Central memory CD8-positive, alpha-beta T cell (primary cell): Measurements from ENCODE around the gene CDH23.

Experiments used
- ATAC-seq: fragments of 150-1000 bp; cut with Tn5 transposase; replicated peaks from 2 replicates; pipeline ENCODE4 v1.10.0; 2022; ENCODE audit warnings: mild to moderate bottlenecking, moderate FRiP score, moderate number of reproducible peaks; ENCODE audit not compliant: poor library complexity, severe bottlenecking; ENCODE audit errors: extremely low read depth
- DNase-seq, 2 donors: peaks; one replicate each; pipeline ENCODE4 v3.0.0; 2021; ENCODE audit warnings: low spot score in 2 of 2
- H3K27ac Mint-ChIP-seq: one replicate; pipeline ENCODE4 v1.8.0; 2022; ENCODE audit warnings: low read depth, mild to moderate bottlenecking, moderate library complexity, mixed read lengths
- H3K27me3 Mint-ChIP-seq: one replicate; pipeline ENCODE4 v1.8.0; 2022; ENCODE audit warnings: mixed read lengths
- H3K36me3 Mint-ChIP-seq: one replicate; pipeline ENCODE4 v1.8.0; 2022; ENCODE audit warnings: mild to moderate bottlenecking, moderate library complexity, mixed read lengths; ENCODE audit not compliant: insufficient read depth
- H3K4me1 Mint-ChIP-seq: one replicate; pipeline ENCODE4 v1.8.0; 2022; ENCODE audit warnings: mixed read lengths
- H3K4me3 Mint-ChIP-seq: one replicate; pipeline ENCODE4 v1.8.0; 2022; ENCODE audit warnings: mild to moderate bottlenecking, moderate library complexity, mixed read lengths
- H3K9me3 Mint-ChIP-seq: one replicate; pipeline ENCODE4 v1.8.0; 2022; ENCODE audit warnings: mixed read lengths

CDH23 gene

DNA sequence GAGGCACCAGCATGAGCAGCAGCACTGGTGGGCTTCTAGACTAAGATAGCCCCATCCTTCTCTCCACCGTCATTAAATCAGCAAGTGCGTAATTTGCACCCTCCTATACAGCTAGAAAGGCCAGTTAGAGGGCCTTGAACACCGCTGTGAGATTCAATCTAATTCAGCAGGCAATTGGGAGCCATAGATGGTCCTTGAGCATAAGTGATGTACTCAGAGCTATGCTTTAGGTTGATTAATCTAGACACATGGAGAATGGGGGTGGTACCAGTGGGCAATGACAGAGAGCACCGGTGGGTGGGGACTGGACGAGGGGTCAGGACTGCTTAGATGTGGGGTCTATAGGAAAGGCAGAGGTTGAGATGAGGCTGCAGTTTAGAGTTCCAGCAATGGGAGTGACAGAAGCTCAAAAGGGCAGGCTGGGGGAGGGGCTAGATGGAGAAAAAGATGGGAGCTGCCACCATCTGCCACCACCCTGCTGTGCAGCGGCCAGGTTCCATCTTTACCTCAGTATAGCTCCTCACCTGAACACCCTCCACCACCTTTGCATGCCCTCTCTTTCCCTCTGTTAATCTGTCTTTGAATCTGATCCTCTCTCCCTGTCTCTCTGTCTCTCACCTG, 235.6 kb downstream of the CDH23 start:
- peaks cover 24% of the 10 kb centered on the region for H3K27me3 Mint-ChIP-seq
- H3K4me1 Mint-ChIP-seq = no peaks in the 10 kb centered on the region
- H3K27ac Mint-ChIP-seq = no peak overlapping the region
- ATAC-seq = no peak
- no peak overlapping the region for H3K4me3 Mint-ChIP-seq
- H3K9me3 Mint-ChIP-seq = no peaks in the 10 kb centered on the region
- H3K36me3 Mint-ChIP-seq = no peaks in the 10 kb centered on the region
- DNase-seq = no peak

GRCh38 chr10:71632896-71633600, 236.3 kb downstream of the CDH23 start:
- no peaks in the 10 kb centered on the region for H3K36me3 Mint-ChIP-seq
- peaks cover 17% of the 10 kb centered on the region for H3K27me3 Mint-ChIP-seq
- no peaks in the 10 kb centered on the region for H3K9me3 Mint-ChIP-seq
- H3K4me3 Mint-ChIP-seq = no peak overlapping the region
- DNase-seq (no peak), ATAC-seq (no peak)
- H3K27ac Mint-ChIP-seq = no peak overlapping the region
- H3K4me1 Mint-ChIP-seq = peaks cover 4% of the 10 kb centered on the region

DNA sequence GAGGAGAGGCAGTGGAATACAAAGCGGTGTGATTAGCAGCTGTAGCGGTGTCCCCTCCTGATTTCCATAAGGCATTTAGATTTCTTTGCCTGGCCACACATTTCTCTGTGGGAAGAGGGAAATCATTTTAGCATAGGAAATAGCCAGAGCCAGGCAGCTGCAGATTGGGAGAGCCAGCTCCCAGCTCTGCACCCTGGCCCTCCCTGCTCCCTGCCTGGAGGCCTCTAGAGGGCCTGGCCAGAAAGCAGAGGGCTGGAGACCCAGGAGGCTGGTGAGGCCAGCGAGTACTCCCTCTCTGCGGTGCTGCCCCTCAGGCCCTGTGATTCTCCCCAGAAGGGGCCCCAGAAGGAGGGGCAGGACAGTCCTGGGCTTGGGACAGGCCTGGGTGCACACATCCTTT, 237.2 kb downstream of the CDH23 start:
- H3K4me3 Mint-ChIP-seq = no peak overlapping the region
- peaks cover 16% of the 10 kb centered on the region for H3K27me3 Mint-ChIP-seq
- no peak overlapping the region for H3K27ac Mint-ChIP-seq
- DNase-seq (no peak), ATAC-seq (no peak)
- peaks cover 5% of the 10 kb centered on the region for H3K4me1 Mint-ChIP-seq
- H3K36me3 Mint-ChIP-seq = no peaks in the 10 kb centered on the region
- no peaks in the 10 kb centered on the region for H3K9me3 Mint-ChIP-seq

- no peak for DNase-seq
- H3K4me3 Mint-ChIP-seq = no peak overlapping the region
- no peaks in the 10 kb centered on the region for H3K36me3 Mint-ChIP-seq
- H3K27me3 Mint-ChIP-seq = peaks cover 16% of the 10 kb centered on the region
- no peak overlapping the region for H3K27ac Mint-ChIP-seq
- no peak for ATAC-seq
- no peaks in the 10 kb centered on the region for H3K9me3 Mint-ChIP-seq
- peaks cover 5% of the 10 kb centered on the region for H3K4me1 Mint-ChIP-seq
Measured at GRCh38 chr10:71634531-71635164, 237.9 kb downstream of the CDH23 start.

DNA sequence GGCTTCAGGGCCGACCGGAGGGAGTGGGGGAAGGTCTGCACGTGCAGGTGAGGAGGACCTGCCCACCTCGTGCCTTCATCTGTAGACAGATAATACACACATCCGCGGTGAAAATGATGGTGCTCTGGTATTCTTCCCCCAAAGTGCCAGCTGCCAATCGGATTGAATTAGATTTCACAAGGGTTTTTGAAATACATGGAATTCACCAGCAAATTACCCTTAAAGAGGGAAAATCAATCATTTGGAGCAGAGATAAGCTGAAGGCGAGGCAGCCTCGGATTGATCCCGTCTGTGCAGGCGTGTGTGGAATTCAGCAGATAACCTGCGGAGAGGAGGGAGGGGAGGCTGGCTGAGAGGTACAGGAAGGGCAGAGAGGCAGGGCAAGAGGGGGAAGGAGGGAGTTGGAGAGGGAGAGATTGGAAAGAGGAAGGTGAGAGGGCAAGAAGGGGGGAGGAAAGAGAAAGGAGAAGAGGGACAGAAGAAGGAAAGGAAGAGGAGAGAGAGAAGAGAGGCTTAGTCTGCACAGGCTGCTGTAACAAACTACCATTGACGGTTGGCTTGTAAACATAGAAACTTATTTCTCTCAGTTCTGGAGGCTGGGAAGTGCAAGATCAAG, 238.6 kb downstream of the CDH23 start:
- ATAC-seq = no peak
- no peak overlapping the region for H3K4me3 Mint-ChIP-seq
- no peaks in the 10 kb centered on the region for H3K36me3 Mint-ChIP-seq
- H3K27ac Mint-ChIP-seq = no peak overlapping the region
- peaks cover 16% of the 10 kb centered on the region for H3K27me3 Mint-ChIP-seq
- DNase-seq = no peak
- no peaks in the 10 kb centered on the region for H3K9me3 Mint-ChIP-seq
- peaks cover 5% of the 10 kb centered on the region for H3K4me1 Mint-ChIP-seq

DNA sequence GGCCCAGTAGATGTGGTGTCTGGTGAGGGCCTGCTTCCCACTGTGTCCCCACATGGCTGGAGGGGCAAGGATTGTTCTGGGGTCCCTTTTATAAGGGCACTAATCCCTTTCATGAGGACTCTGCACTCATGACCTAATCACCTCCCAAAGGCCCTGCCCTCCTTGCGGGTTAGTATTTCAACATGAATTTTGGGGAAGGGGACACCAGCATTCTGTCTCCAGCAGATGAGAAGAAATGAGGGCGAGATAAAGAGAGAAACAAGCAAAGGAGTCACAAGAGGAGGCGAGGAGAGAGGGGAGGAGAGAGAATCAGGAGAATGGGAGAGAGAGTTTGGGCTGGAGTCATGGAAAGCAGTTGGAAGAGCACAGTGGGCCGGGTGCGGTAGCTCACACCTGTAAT, 239.1 kb downstream of the CDH23 start:
- no peak for DNase-seq
- H3K4me1 Mint-ChIP-seq = peaks cover 5% of the 10 kb centered on the region
- H3K36me3 Mint-ChIP-seq = no peaks in the 10 kb centered on the region
- H3K4me3 Mint-ChIP-seq = no peak overlapping the region
- no peak overlapping the region for H3K27ac Mint-ChIP-seq
- H3K27me3 Mint-ChIP-seq = peaks cover 16% of the 10 kb centered on the region
- H3K9me3 Mint-ChIP-seq = no peaks in the 10 kb centered on the region
- no peak for ATAC-seq

DNA sequence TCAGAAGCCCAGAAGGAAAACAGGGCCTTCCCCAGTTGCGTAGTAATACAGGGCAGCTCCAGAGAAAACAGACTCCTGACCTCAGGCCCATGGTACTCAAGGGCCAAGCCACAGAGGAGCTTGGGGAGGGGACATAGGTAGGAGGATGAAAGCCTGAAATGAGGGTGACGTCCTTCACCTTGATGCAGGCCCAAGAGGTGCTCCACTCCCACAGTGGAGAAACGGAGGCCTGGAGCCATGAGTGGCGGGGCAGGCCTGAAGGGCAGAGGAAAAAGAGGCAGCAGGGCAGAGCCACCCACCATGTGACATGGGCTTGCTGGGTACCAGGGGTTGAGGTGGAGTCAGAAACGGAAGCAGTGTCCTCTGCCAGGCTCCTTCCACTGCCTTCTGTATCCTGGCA, 239.9 kb downstream of the CDH23 start:
- no peaks in the 10 kb centered on the region for H3K36me3 Mint-ChIP-seq
- no peaks in the 10 kb centered on the region for H3K9me3 Mint-ChIP-seq
- DNase-seq (no peak), ATAC-seq (no peak)
- peaks cover 16% of the 10 kb centered on the region for H3K27me3 Mint-ChIP-seq
- peaks cover 5% of the 10 kb centered on the region for H3K4me1 Mint-ChIP-seq
- no peak overlapping the region for H3K27ac Mint-ChIP-seq
- no peak overlapping the region for H3K4me3 Mint-ChIP-seq

GRCh38 chr10:71637305-71637704, 240.6 kb downstream of the CDH23 start:
- Mint-ChIP-seq H3K27me3 (peaks cover 13% of the 10 kb centered on the region), H3K4me1 (peaks cover 5% of the 10 kb centered on the region), H3K4me3 (no peak overlapping the region), H3K36me3 (no peaks in the 10 kb centered on the region), H3K27ac (no peak overlapping the region), H3K9me3 (no peaks in the 10 kb centered on the region)
- no peak for ATAC-seq
- DNase-seq = no peak

- no peak overlapping the region for H3K27ac Mint-ChIP-seq
- ATAC-seq (no peak), DNase-seq (no peak)
- peaks cover 10% of the 10 kb centered on the region for H3K27me3 Mint-ChIP-seq
- no peak overlapping the region for H3K4me3 Mint-ChIP-seq
- peaks cover 5% of the 10 kb centered on the region for H3K4me1 Mint-ChIP-seq
- no peaks in the 10 kb centered on the region for H3K36me3 Mint-ChIP-seq
- no peaks in the 10 kb centered on the region for H3K9me3 Mint-ChIP-seq
Measured at GRCh38 chr10:71638064-71638821, 241.5 kb downstream of the CDH23 start.

GRCh38 chr10:71638822-71639719, 242.4 kb downstream of the CDH23 start:
- ATAC-seq (no peak), DNase-seq (no peak)
- Mint-ChIP-seq H3K9me3 (no peaks in the 10 kb centered on the region), H3K4me1 (peaks cover 5% of the 10 kb centered on the region), H3K27ac (no peak overlapping the region), H3K4me3 (no peak overlapping the region), H3K36me3 (no peaks in the 10 kb centered on the region), H3K27me3 (peaks cover 7% of the 10 kb centered on the region)

DNA sequence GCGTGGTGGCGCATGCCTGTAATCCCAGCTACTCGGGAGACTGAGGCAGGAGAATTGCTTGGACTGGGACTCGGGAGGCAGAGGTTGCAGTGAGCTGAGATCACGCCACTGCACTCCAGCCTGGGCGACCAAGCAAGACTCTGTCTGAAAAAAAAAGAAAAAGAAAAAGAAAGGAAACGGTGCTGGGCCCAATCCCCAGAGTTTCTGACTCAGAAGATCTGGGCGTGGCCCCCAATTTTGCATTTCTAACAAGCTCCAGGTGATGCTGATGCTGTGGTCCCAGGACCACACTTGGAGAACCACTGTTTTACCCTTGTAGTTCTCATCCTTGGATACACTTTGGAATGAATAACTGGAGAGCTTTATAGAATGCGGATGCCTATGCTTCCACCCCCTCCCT, 243.9 kb downstream of the CDH23 start:
- DNase-seq = no peak
- Mint-ChIP-seq H3K4me3 (no peak overlapping the region), H3K27me3 (peaks cover 13% of the 10 kb centered on the region), H3K27ac (no peak overlapping the region), H3K4me1 (peaks cover 5% of the 10 kb centered on the region), H3K9me3 (no peaks in the 10 kb centered on the region), H3K36me3 (no peaks in the 10 kb centered on the region)
- no peak for ATAC-seq

- ATAC-seq (no peak), DNase-seq (no peak)
- peaks cover 5% of the 10 kb centered on the region for H3K4me1 Mint-ChIP-seq
- H3K27me3 Mint-ChIP-seq = peaks cover 17% of the 10 kb centered on the region
- no peak overlapping the region for H3K4me3 Mint-ChIP-seq
- no peak overlapping the region for H3K27ac Mint-ChIP-seq
- no peaks in the 10 kb centered on the region for H3K9me3 Mint-ChIP-seq
- no peaks in the 10 kb centered on the region for H3K36me3 Mint-ChIP-seq
Measured at GRCh38 chr10:71641449-71641848, 244.7 kb downstream of the CDH23 start.
